H9 (cell line): ENCODE results near the gene NLGN4X. TPM values are rescaled to one million over a fixed set of nuclear protein-coding genes. Genes with fewer than 3 reads are reported as not detected.

Experiments
- DNase-seq: peaks from one replicate; pipeline ENCODE4 v3.0.0-alpha.2; 2017
- H2AFZ ChIP-seq: one replicate; pipeline ENCODE4 v1.6.1; 2013; ENCODE audit warnings: mild to moderate bottlenecking, low read length, control low read depth, moderate library complexity
- H2AK5ac ChIP-seq: 2 replicates; pipeline ENCODE4 v1.6.1; 2013; ENCODE audit warnings: low read length, control low read depth, mixed read lengths; ENCODE audit not compliant: insufficient read length
- H2BK120ac ChIP-seq: one replicate; pipeline ENCODE4 v1.6.1; 2013; ENCODE audit warnings: low read depth, mild to moderate bottlenecking, low read length, control low read depth, inconsistent platforms; ENCODE audit not compliant: poor library complexity, severe bottlenecking
- H2BK12ac ChIP-seq: 2 replicates; pipeline ENCODE4 v1.6.1; 2013; ENCODE audit warnings: low read length, control low read depth, mixed read lengths, low read depth; ENCODE audit not compliant: insufficient read length
- H2BK15ac ChIP-seq: 2 replicates; pipeline ENCODE4 v1.6.1; 2013; ENCODE audit warnings: low read depth, low read length, control low read depth
- H2BK20ac ChIP-seq: one replicate; pipeline ENCODE4 v1.6.1; 2013; ENCODE audit warnings: low read depth, mild to moderate bottlenecking, low read length, control low read depth, inconsistent platforms; ENCODE audit not compliant: poor library complexity, severe bottlenecking
- H2BK5ac ChIP-seq: 2 replicates; pipeline ENCODE4 v1.6.1; 2013; ENCODE audit warnings: low read length, control low read depth, mixed read lengths; ENCODE audit not compliant: insufficient read length
- H3K14ac ChIP-seq: 2 replicates; pipeline ENCODE4 v1.6.1; 2013; ENCODE audit warnings: low read length, control low read depth; ENCODE audit not compliant: insufficient read depth
- H3K18ac ChIP-seq: 2 replicates; pipeline ENCODE4 v1.6.1; 2013; ENCODE audit warnings: low read depth, mild to moderate bottlenecking, mixed read lengths, low read length, control low read depth; ENCODE audit not compliant: insufficient read length
- H3K23ac ChIP-seq: 2 replicates; pipeline ENCODE4 v1.6.1; 2013; ENCODE audit warnings: low read length, control low read depth, mixed read lengths, low read depth; ENCODE audit not compliant: insufficient read length
- H3K23me2 ChIP-seq: 2 replicates; pipeline ENCODE4 v1.6.1; 2013; ENCODE audit warnings: low read depth, mild to moderate bottlenecking, mixed read lengths, low read length, control low read depth; ENCODE audit not compliant: insufficient read length, poor library complexity, severe bottlenecking
- H3K27ac ChIP-seq: 2 replicates; pipeline ENCODE4 v1.5.1; 2013; ENCODE audit warnings: low read length, control low read depth, mixed read lengths, low read depth; ENCODE audit not compliant: insufficient read length
- H3K27me3 ChIP-seq: 2 replicates; pipeline ENCODE4 v1.6.1; 2013; ENCODE audit warnings: low read length, control low read depth, inconsistent platforms; ENCODE audit not compliant: insufficient read depth
- H3K4ac ChIP-seq: 2 replicates; pipeline ENCODE4 v1.6.1; 2013; ENCODE audit warnings: low read depth, mild to moderate bottlenecking, control low read depth, inconsistent platforms, low read length, moderate library complexity
- H3K4me1 ChIP-seq: 2 replicates; pipeline ENCODE4 v1.6.1; 2013; ENCODE audit warnings: low read length, control low read depth, inconsistent platforms; ENCODE audit not compliant: insufficient read depth
- H3K4me2 ChIP-seq: 2 replicates; pipeline ENCODE4 v1.6.1; 2013; ENCODE audit warnings: low read length, control low read depth, mixed read lengths; ENCODE audit not compliant: insufficient read length, insufficient read depth
- H3K56ac ChIP-seq: 2 replicates; pipeline ENCODE4 v1.6.1; 2013; ENCODE audit warnings: low read depth, mild to moderate bottlenecking, mixed read lengths, low read length, control low read depth; ENCODE audit not compliant: insufficient read length
- H3K79me1 ChIP-seq: 2 replicates; pipeline ENCODE4 v1.6.1; 2013; ENCODE audit warnings: low read depth, mild to moderate bottlenecking, moderate library complexity, low read length, control low read depth, inconsistent platforms; ENCODE audit not compliant: insufficient read depth, poor library complexity, severe bottlenecking
- H3K79me2 ChIP-seq: 2 replicates; pipeline ENCODE4 v1.6.1; 2013; ENCODE audit warnings: low read length, control low read depth, inconsistent platforms; ENCODE audit not compliant: insufficient read depth
- H3K9ac ChIP-seq: 2 replicates; pipeline ENCODE4 v1.6.1; 2013; ENCODE audit warnings: low read length, control low read depth, mixed read lengths; ENCODE audit not compliant: insufficient read length; ENCODE audit errors: extremely low read depth
- H3K9me3 ChIP-seq: one replicate; pipeline ENCODE4 v1.6.1; 2013; ENCODE audit warnings: low read depth, low read length, inconsistent platforms; ENCODE audit not compliant: control insufficient read depth
- H3T11ph ChIP-seq: one replicate; pipeline ENCODE4 v1.6.1; 2013; ENCODE audit warnings: mild to moderate bottlenecking, low read length, control low read depth, inconsistent platforms
- H4K20me1 ChIP-seq: one replicate; pipeline ENCODE4 v1.6.1; 2013; ENCODE audit not compliant: control insufficient read depth, insufficient read length, insufficient read depth
- H4K5ac ChIP-seq: 2 replicates; pipeline ENCODE4 v1.6.1; 2013; ENCODE audit warnings: low read depth, mild to moderate bottlenecking, mixed read lengths, low read length, control low read depth; ENCODE audit not compliant: insufficient read length
- H4K8ac ChIP-seq: replicated peaks from 2 replicates; pipeline ENCODE4 v1.6.1; 2013; ENCODE audit warnings: low read length, control low read depth, mixed read lengths, low read depth; ENCODE audit not compliant: insufficient read length
- H4K91ac ChIP-seq: 2 replicates; pipeline ENCODE4 v1.6.1; 2013; ENCODE audit warnings: low read depth, mild to moderate bottlenecking, moderate library complexity, mixed read lengths, low read length, control low read depth; ENCODE audit not compliant: insufficient read length
- H3K27ac Mint-ChIP-seq, 3 experiments: 2 replicates in 2 of 3; 3 replicates in 1 of 3; pipeline ENCODE4 v1.8.0; 2020 to 2021; ENCODE audit warnings: mixed read lengths in 3 of 3, mild to moderate bottlenecking in 1 of 3, moderate library complexity in 1 of 3
- H3K27me3 Mint-ChIP-seq: 2 replicates; pipeline ENCODE4 v1.8.0; 2021; ENCODE audit warnings: low read depth, mild to moderate bottlenecking, moderate library complexity, mixed read lengths
- H3K36me3 Mint-ChIP-seq, 3 experiments: 2 replicates in 2 of 3; 3 replicates in 1 of 3; pipeline ENCODE4 v1.8.0; 2020 to 2021; ENCODE audit warnings: low read depth in 3 of 3, mixed read lengths in 3 of 3; ENCODE audit not compliant: insufficient read depth in 1 of 3
- H3K4me1 Mint-ChIP-seq, 2 experiments: 2 replicates each; pipeline ENCODE4 v1.8.0; 2020; ENCODE audit warnings: mixed read lengths in 2 of 2
- H3K4me3 Mint-ChIP-seq, 2 experiments: 2 replicates in 1 of 2; 3 replicates in 1 of 2; pipeline ENCODE4 v1.8.0; 2020 to 2021; ENCODE audit warnings: mild to moderate bottlenecking in 2 of 2, mixed read lengths in 2 of 2, moderate library complexity in 1 of 2
- H3K9me3 Mint-ChIP-seq, 2 experiments: 2 replicates in 1 of 2; 3 replicates in 1 of 2; pipeline ENCODE4 v1.8.0; 2020; ENCODE audit warnings: mild to moderate bottlenecking in 2 of 2, mixed read lengths in 2 of 2, moderate library complexity in 1 of 2
- CTCF ChIP-seq: fragments of 200-600 bp; sonication (generic); conservative IDR thresholded peaks from 3 replicates; pipeline ENCODE4 v1.8.0; 2021; ENCODE audit warnings: antibody characterized with exemption, mild to moderate bottlenecking
- WGBS: extraction: QIAGEN DNeasy Blood & Tissue Kit; methylation state at CpG from one replicate; pipeline ENCODE4 v1.1.7; 2013; ENCODE audit warnings: missing lambda C conversion rate, low lambda C conversion rate, mixed read lengths; ENCODE audit not compliant: insufficient read length; ENCODE audit errors: extremely low coverage; 5-methylcytosine and 5-hydroxymethylcytosine counted together
- total RNA-seq: library from RNA; stranded (reverse); gene quantifications from 2 replicates; pipeline ENCODE4 v1.2.1, GENCODE V29; 2021

Gene NLGN4X
- total RNA-seq, 1 experiment from 2014 or later: 111 TPM

GRCh38 chrX:5965406-5965805 is 263.3 kb downstream of the NLGN4X start:
- TF ChIP-seq CTCF: no peak
- Histone ChIP-seq H3K27ac (no peak overlapping the region), H3K27me3 (no peaks in the 10 kb centered on the region), H3K9ac (no peak overlapping the region), H2BK120ac (no peak overlapping the region), H3K56ac (no peak overlapping the region), H4K5ac (no peak overlapping the region), H2BK15ac (no peak overlapping the region), H2BK5ac (no peak overlapping the region), H2AK5ac (no peak overlapping the region), H3K23ac (no peak overlapping the region), H4K20me1 (no peaks in the 10 kb centered on the region), H3T11ph (no peak overlapping the region), H2BK12ac (no peak overlapping the region), H3K4me1 (peaks cover 6% of the 10 kb centered on the region; the same call in 1 of the 2 replicates), H3K9me3 (no peaks in the 10 kb centered on the region), H3K23me2 (no peaks in the 10 kb centered on the region), H3K4ac (no peak overlapping the region), H3K4me2 (no peak overlapping the region), H3K79me2 (peaks cover 2% of the 10 kb centered on the region; the same call in 1 of the 2 replicates), H3K14ac (no peak overlapping the region), H2AFZ (no peak overlapping the region), H3K79me1 (no peaks in the 10 kb centered on the region), H3K18ac (no peak overlapping the region), H4K8ac (no peak overlapping the region), H2BK20ac (no peak overlapping the region), H4K91ac (no peak overlapping the region)
- Mint-ChIP-seq H3K4me3 (no peak overlapping the region), H3K4me1 (peaks cover 0 to 10% of the 10 kb centered on the region in 2 experiments; a peak in 1 of 4 replicates), H3K27me3 (no peaks in the 10 kb centered on the region), H3K27ac (no peak overlapping the region), H3K36me3 (peaks cover 0 to 11% (median 2%) of the 10 kb centered on the region in 3 experiments; a peak in 4 of 7 replicates), H3K9me3 (no peaks in the 10 kb centered on the region)
- no CpG with 5 or more reads among the region's 3 CpGs for WGBS
- DNase-seq: no peak
